CD14-positive monocyte (primary cell): ENCODE data around the gene RAB11FIP4. TPM values are rescaled to one million over a fixed set of nuclear protein-coding genes. Genes with fewer than 3 reads are reported as not detected.

Experiments
- DNase-seq, 3 donors: peaks; one replicate each; pipeline ENCODE4 v3.0.0-alpha.2; 2011 to 2022
- H2AFZ ChIP-seq: 2 replicates; pipeline ENCODE4 v1.6.0; 2012; ENCODE audit warnings: mild to moderate bottlenecking, low read depth, low read length, inconsistent platforms; ENCODE audit not compliant: insufficient read depth, poor library complexity, severe bottlenecking
- H3K27ac ChIP-seq, 2 donors: 1 replicate in 1 of 2; 2 replicates in 1 of 2; pipeline ENCODE4 v1.5.1; 2012 to 2013; ENCODE audit warnings: low read length in 2 of 2, control low read depth in 1 of 2, inconsistent platforms in 1 of 2, low read depth in 1 of 2, mild to moderate bottlenecking in 1 of 2
- H3K27me3 ChIP-seq, 2 donors: one replicate each; pipeline versions ENCODE4 v1.6.0 to v1.6.1; 2011 to 2013; ENCODE audit warnings: low read length in 2 of 2; ENCODE audit not compliant: control insufficient read depth in 2 of 2, insufficient read depth in 2 of 2
- H3K36me3 ChIP-seq, 2 donors: replicated peaks in 1 of 2; 1 replicate in 1 of 2; 2 replicates in 1 of 2; pipeline versions ENCODE4 v1.5.1 to v1.6.1; 2012 to 2013; ENCODE audit warnings: low read length in 2 of 2, control low read depth in 1 of 2, inconsistent platforms in 1 of 2, mild to moderate bottlenecking in 1 of 2; ENCODE audit not compliant: insufficient read depth in 2 of 2, control insufficient read depth in 1 of 2
- H3K4me1 ChIP-seq, 2 donors: 1 replicate in 1 of 2; 2 replicates in 1 of 2; pipeline versions ENCODE4 v1.5.1 to v1.6.1; 2012 to 2013; ENCODE audit warnings: low read length in 2 of 2, control low read depth in 1 of 2, inconsistent platforms in 1 of 2, mild to moderate bottlenecking in 1 of 2, moderate library complexity in 1 of 2; ENCODE audit not compliant: insufficient read depth in 2 of 2, control insufficient read depth in 1 of 2
- H3K4me2 ChIP-seq: replicated peaks from 2 replicates; pipeline ENCODE3; 2012; ENCODE audit warnings: low read length, moderate library complexity, mild to moderate bottlenecking; ENCODE audit not compliant: poor library complexity, severe bottlenecking; ENCODE audit errors: extremely low read depth
- H3K4me3 ChIP-seq, 3 experiments: fragments of 200-600 bp in 1 of 3; sonication (generic) in 1 of 3; replicated peaks in 1 of 3; 1 replicate in 2 of 3; 2 replicates in 1 of 3; pipeline ENCODE4 v1.5.1; 2011 to 2013; ENCODE audit warnings: low read length in 3 of 3, mild to moderate bottlenecking in 3 of 3, control low read depth in 2 of 3, low read depth in 2 of 3, inconsistent platforms in 1 of 3, moderate library complexity in 1 of 3
- H3K79me2 ChIP-seq: 2 replicates; pipeline ENCODE4 v1.6.0; 2012; ENCODE audit warnings: mild to moderate bottlenecking, control low read depth, inconsistent platforms, low read length, moderate library complexity; ENCODE audit not compliant: insufficient read depth
- H3K9ac ChIP-seq: 2 replicates; pipeline ENCODE4 v1.6.0; 2017; ENCODE audit warnings: low read length, mild to moderate bottlenecking; ENCODE audit not compliant: insufficient read depth, poor library complexity, severe bottlenecking
- H3K9me3 ChIP-seq, 2 donors: replicated peaks in 1 of 2; 1 replicate in 1 of 2; 2 replicates in 1 of 2; pipeline versions ENCODE4 v1.5.1 to v1.6.1; 2012 to 2013; ENCODE audit warnings: low read length in 2 of 2, control low read depth in 1 of 2; ENCODE audit not compliant: control insufficient read depth in 1 of 2, insufficient read depth in 1 of 2
- H4K20me1 ChIP-seq: 2 replicates; pipeline ENCODE4 v1.6.0; 2012; ENCODE audit warnings: mild to moderate bottlenecking, low read length, control low read depth, moderate library complexity; ENCODE audit not compliant: insufficient read depth
- H3K27ac Mint-ChIP-seq, 7 donors: one replicate each; pipeline ENCODE4 v1.8.0; 2020; ENCODE audit warnings: mild to moderate bottlenecking in 7 of 7, mixed read lengths in 7 of 7, moderate library complexity in 6 of 7, inconsistent platforms in 2 of 7
- H3K27me3 Mint-ChIP-seq, 3 donors: one replicate each; pipeline ENCODE4 v1.8.0; 2021 to 2022; ENCODE audit warnings: low read depth in 3 of 3, mild to moderate bottlenecking in 3 of 3, mixed read lengths in 3 of 3, moderate library complexity in 3 of 3, inconsistent platforms in 1 of 3
- H3K36me3 Mint-ChIP-seq, 2 donors: one replicate each; pipeline ENCODE4 v1.8.0; 2020; ENCODE audit warnings: mixed read lengths in 2 of 2, inconsistent platforms in 1 of 2, mild to moderate bottlenecking in 1 of 2
- H3K4me1 Mint-ChIP-seq: one replicate; pipeline ENCODE4 v1.8.0; 2020; ENCODE audit warnings: mild to moderate bottlenecking, mixed read lengths
- H3K4me3 Mint-ChIP-seq, 2 donors: one replicate each; pipeline ENCODE4 v1.8.0; 2020; ENCODE audit warnings: mild to moderate bottlenecking in 2 of 2, mixed read lengths in 2 of 2, moderate library complexity in 1 of 2
- H3K9me3 Mint-ChIP-seq, 7 donors: one replicate each; pipeline ENCODE4 v1.8.0; 2020 to 2022; ENCODE audit warnings: mixed read lengths in 7 of 7, mild to moderate bottlenecking in 6 of 7, moderate library complexity in 6 of 7, inconsistent platforms in 2 of 7
- WGBS: methylation state at CpG from one replicate; pipeline ENCODE4 v1.1.5; 2013; ENCODE audit warnings: missing lambda C conversion rate; ENCODE audit not compliant: insufficient coverage; 5-methylcytosine and 5-hydroxymethylcytosine counted together
- intact Hi-C, 2 donors: fragments of 100-400 bp; cut with micrococcal nuclease; formaldehyde crosslinking; loops; one replicate each; pipeline versions ENCODE4 v1.15.0 to v1.15.1; 2023
- polyA plus RNA-seq, 3 donors: library from polyadenylated mRNA; depleted of rRNA in 1 of 3; unstranded in 2 of 3; stranded (reverse) in 1 of 3; fragments of 300-500 nt in 2 of 3; fragments of >200 nt in 1 of 3; fragmentation: Illumina TruSeq in 2 of 3; gene quantifications; 1 replicate in 2 of 3; 2 replicates in 1 of 3; pipeline ENCODE4 v1.2.3, GENCODE V29; 2012 to 2021
- TF ChIP-seq, protein P1 (sequence below): fragments of 200-600 bp; IDR thresholded peaks from one replicate; pipeline ENCODE4 v1.8.0; 2022; ENCODE audit warnings: antibody characterized with exemption, mild to moderate bottlenecking

The RAB11FIP4 gene
- polyA plus RNA-seq, 3 donors: 10.4 to 21.9 (median 16.2) TPM

DNA sequence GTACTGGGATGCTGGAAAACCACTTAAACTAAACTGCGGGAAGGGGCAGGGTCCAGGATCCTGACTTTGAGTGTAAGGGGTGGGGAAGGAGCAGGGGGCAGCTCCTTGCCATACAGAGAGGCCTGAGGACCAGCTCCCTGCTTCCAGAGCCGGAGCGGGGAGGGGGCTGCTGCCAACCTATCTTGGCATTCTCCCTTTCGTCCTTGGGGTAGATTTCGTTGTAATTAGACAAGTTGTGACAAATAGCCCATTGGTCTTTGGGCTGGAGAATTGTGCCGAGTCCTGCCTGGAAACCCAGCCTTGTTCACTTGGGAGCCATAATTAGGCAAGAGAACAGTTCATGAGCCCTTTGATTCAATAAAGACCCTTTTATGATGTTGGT is 175.5 kb downstream of the RAB11FIP4 start:
- 92% methylated on average over 4 of the region's 6 CpGs for WGBS
- H3K36me3 Mint-ChIP-seq: peaks cover 16 to 30% of the 10 kb centered on the region in 2 donors
- Histone ChIP-seq H3K27me3 (no peaks in the 10 kb centered on the region), H3K4me1 (peaks cover 43 to 48% of the 10 kb centered on the region in 2 donors), H3K9me3 (no peaks in the 10 kb centered on the region), H3K9ac (no peak overlapping the region), H2AFZ (no peak overlapping the region), H3K79me2 (peaks cover 20% of the 10 kb centered on the region), H3K27ac (no peak overlapping the region), H4K20me1 (no peaks in the 10 kb centered on the region), H3K4me2 (no peak overlapping the region), H3K4me3 (no peak overlapping the region), H3K36me3 (peaks cover 2 to 8% of the 10 kb centered on the region in 2 donors)
- peaks cover 46% of the 10 kb centered on the region for H3K4me1 Mint-ChIP-seq
- no peaks in the 10 kb centered on the region for H3K9me3 Mint-ChIP-seq
- H3K4me3 Mint-ChIP-seq: no peak overlapping the region
- intact Hi-C loops: no loop called here
- no peaks in the 10 kb centered on the region for H3K27me3 Mint-ChIP-seq
- DNase-seq: no peak
- peak overlapping the region in 1 of 7 donors; percentile 56 for H3K27ac Mint-ChIP-seq
- TF ChIP-seq, protein P1, sequence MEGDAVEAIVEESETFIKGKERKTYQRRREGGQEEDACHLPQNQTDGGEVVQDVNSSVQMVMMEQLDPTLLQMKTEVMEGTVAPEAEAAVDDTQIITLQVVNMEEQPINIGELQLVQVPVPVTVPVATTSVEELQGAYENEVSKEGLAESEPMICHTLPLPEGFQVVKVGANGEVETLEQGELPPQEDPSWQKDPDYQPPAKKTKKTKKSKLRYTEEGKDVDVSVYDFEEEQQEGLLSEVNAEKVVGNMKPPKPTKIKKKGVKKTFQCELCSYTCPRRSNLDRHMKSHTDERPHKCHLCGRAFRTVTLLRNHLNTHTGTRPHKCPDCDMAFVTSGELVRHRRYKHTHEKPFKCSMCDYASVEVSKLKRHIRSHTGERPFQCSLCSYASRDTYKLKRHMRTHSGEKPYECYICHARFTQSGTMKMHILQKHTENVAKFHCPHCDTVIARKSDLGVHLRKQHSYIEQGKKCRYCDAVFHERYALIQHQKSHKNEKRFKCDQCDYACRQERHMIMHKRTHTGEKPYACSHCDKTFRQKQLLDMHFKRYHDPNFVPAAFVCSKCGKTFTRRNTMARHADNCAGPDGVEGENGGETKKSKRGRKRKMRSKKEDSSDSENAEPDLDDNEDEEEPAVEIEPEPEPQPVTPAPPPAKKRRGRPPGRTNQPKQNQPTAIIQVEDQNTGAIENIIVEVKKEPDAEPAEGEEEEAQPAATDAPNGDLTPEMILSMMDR: no peak

DNA sequence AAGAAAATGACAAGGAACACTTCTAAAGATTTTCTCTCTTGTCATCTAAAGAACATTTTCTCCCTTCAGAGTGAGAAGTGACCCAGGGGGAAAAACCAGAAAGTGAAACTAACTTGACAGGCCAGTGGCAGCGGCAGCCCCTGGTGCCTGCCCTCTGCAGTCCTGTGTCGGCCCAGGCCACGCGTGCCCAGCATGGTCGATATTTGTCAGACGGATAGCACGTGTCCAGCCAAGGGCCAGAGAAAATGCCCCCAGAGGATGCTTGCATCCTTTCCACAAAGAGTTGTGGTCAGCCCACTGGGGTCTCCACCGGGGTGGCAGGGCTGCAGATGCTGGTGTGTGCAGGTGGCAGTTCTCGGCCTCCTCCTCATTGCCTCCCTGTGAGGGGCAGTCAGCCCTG is 176.6 kb downstream of the RAB11FIP4 start:
- peak overlapping the region in 6 of 7 donors; percentile 56 to 88 (median 80) for H3K27ac Mint-ChIP-seq
- intact Hi-C loops: no loop called here
- peaks cover 20 to 34% of the 10 kb centered on the region in 2 donors for H3K36me3 Mint-ChIP-seq
- Histone ChIP-seq H4K20me1 (no peaks in the 10 kb centered on the region), H2AFZ (peak overlapping the region; percentile 6), H3K9ac (peak overlapping the region; percentile 12), H3K36me3 (peaks cover 2 to 12% of the 10 kb centered on the region in 2 donors), H3K27me3 (no peaks in the 10 kb centered on the region), H3K79me2 (peaks cover 20% of the 10 kb centered on the region), H3K27ac (peak overlapping the region; percentile 34 to 42), H3K4me1 (peaks cover 35 to 38% of the 10 kb centered on the region in 2 donors), H3K9me3 (no peaks in the 10 kb centered on the region), H3K4me2 (peak overlapping the region; percentile 56), H3K4me3 (peak overlapping the region in 2 of 3 experiments; percentile 8 to 38)
- no peaks in the 10 kb centered on the region for H3K9me3 Mint-ChIP-seq
- DNase-seq: peak in 1 of 3 donors; percentile 29
- no peaks in the 10 kb centered on the region for H3K27me3 Mint-ChIP-seq
- TF ChIP-seq, protein P1: no peak
- peaks cover 38% of the 10 kb centered on the region for H3K4me1 Mint-ChIP-seq
- peak overlapping the region; percentile 68 to 69 for H3K4me3 Mint-ChIP-seq
- 68% methylated on average over 8 of the region's 9 CpGs for WGBS
